Natural killer cell (primary cell): Measurements from ENCODE around the gene ADSS1. TPM values are rescaled to one million over a fixed set of nuclear protein-coding genes. Genes with fewer than 3 reads are reported as not detected.

ENCODE experiments used
- ATAC-seq, 3 donors: fragments of 150-1000 bp in 2 of 3; fragments of 200-7000 bp in 1 of 3; cut with Tn5 transposase; 1 replicate in 1 of 3; 2 replicates in 2 of 3; pipeline ENCODE4 v1.10.0; 2021; ENCODE audit warnings: mild to moderate bottlenecking in 2 of 3, moderate library complexity in 2 of 3
- DNase-seq, 2 donors: peaks; one replicate each; pipeline versions ENCODE4 v3.0.0 to v3.0.0-alpha.2; 2013 to 2021; ENCODE audit warnings: mixed read lengths in 1 of 2
- H3K27ac ChIP-seq: one replicate; pipeline ENCODE4 v1.5.1; 2013; ENCODE audit warnings: mild to moderate bottlenecking, low read length
- H3K27me3 ChIP-seq: one replicate; pipeline ENCODE4 v1.6.1; 2013; ENCODE audit warnings: low read length; ENCODE audit not compliant: control insufficient read depth, insufficient read depth
- H3K36me3 ChIP-seq: one replicate; pipeline ENCODE4 v1.6.1; 2013; ENCODE audit warnings: low read length; ENCODE audit not compliant: control insufficient read depth, insufficient read depth
- H3K4me1 ChIP-seq: one replicate; pipeline ENCODE4 v1.6.1; 2013; ENCODE audit warnings: low read length; ENCODE audit not compliant: control insufficient read depth, insufficient read depth
- H3K4me3 ChIP-seq: one replicate; pipeline ENCODE4 v1.5.1; 2013; ENCODE audit warnings: low read length
- H3K9me3 ChIP-seq: one replicate; pipeline ENCODE4 v1.6.1; 2013; ENCODE audit warnings: low read length; ENCODE audit not compliant: control insufficient read depth, insufficient read depth
- H3K27ac Mint-ChIP-seq, 2 donors: one replicate each; pipeline ENCODE4 v1.8.0; 2022; ENCODE audit warnings: mild to moderate bottlenecking in 2 of 2, mixed read lengths in 2 of 2, moderate library complexity in 1 of 2
- H3K27me3 Mint-ChIP-seq, 2 donors: one replicate each; pipeline ENCODE4 v1.8.0; 2022; ENCODE audit warnings: low read depth in 2 of 2, mixed read lengths in 2 of 2
- H3K36me3 Mint-ChIP-seq: one replicate; pipeline ENCODE4 v1.8.0; 2022; ENCODE audit warnings: mixed read lengths
- H3K4me1 Mint-ChIP-seq, 2 donors: one replicate each; pipeline ENCODE4 v1.8.0; 2022; ENCODE audit warnings: mixed read lengths in 2 of 2
- H3K4me3 Mint-ChIP-seq: one replicate; pipeline ENCODE4 v1.8.0; 2022; ENCODE audit warnings: mild to moderate bottlenecking, moderate library complexity, mixed read lengths
- H3K9me3 Mint-ChIP-seq, 2 donors: one replicate each; pipeline ENCODE4 v1.8.0; 2022; ENCODE audit warnings: mixed read lengths in 2 of 2
- CTCF ChIP-seq: fragments of 200-600 bp; IDR thresholded peaks from one replicate; pipeline ENCODE4 v1.8.0; 2022; ENCODE audit warnings: antibody characterized with exemption
- WGBS: methylation state at CpG from one replicate; pipeline ENCODE4 v1.1.7; 2013; ENCODE audit warnings: missing lambda C conversion rate; ENCODE audit not compliant: insufficient coverage; 5-methylcytosine and 5-hydroxymethylcytosine counted together
- intact Hi-C: fragments of 100-400 bp; cut with micrococcal nuclease; formaldehyde crosslinking; loops from one replicate; pipeline ENCODE4 v1.14.2; 2022
- total RNA-seq, 4 donors: library from RNA; stranded (reverse); fragments of 120-200 nt in 1 of 4; gene quantifications; one replicate each; pipeline versions ENCODE4 v1.2.3 to v1.2.4, GENCODE V29; 2013 to 2022

Gene ADSS1
- total RNA-seq, 3 donors from 2014 or later (not counting 1 experiment from before 2014, with no cell fraction given): 2.1 to 2.7 (median 2.5) TPM

- Histone ChIP-seq H3K4me1 (no peaks in the 10 kb centered on the region), H3K27ac (no peak overlapping the region), H3K9me3 (no peaks in the 10 kb centered on the region), H3K4me3 (no peak overlapping the region), H3K36me3 (no peaks in the 10 kb centered on the region), H3K27me3 (no peaks in the 10 kb centered on the region)
- Mint-ChIP-seq H3K27me3 (no peaks in the 10 kb centered on the region), H3K27ac (no peak overlapping the region), H3K36me3 (no peaks in the 10 kb centered on the region), H3K4me1 (no peaks in the 10 kb centered on the region), H3K9me3 (no peaks in the 10 kb centered on the region), H3K4me3 (no peak overlapping the region)
- TF ChIP-seq CTCF: no peak
- ATAC-seq (no peak), DNase-seq (no peak)
- intact Hi-C loops: no loop called here
- 87% methylated on average over 23 of the region's 23 CpGs for WGBS
These were observed 17.8 kb downstream of the ADSS1 start for GRCh38 chr14:104741803-104742251.

DNA sequence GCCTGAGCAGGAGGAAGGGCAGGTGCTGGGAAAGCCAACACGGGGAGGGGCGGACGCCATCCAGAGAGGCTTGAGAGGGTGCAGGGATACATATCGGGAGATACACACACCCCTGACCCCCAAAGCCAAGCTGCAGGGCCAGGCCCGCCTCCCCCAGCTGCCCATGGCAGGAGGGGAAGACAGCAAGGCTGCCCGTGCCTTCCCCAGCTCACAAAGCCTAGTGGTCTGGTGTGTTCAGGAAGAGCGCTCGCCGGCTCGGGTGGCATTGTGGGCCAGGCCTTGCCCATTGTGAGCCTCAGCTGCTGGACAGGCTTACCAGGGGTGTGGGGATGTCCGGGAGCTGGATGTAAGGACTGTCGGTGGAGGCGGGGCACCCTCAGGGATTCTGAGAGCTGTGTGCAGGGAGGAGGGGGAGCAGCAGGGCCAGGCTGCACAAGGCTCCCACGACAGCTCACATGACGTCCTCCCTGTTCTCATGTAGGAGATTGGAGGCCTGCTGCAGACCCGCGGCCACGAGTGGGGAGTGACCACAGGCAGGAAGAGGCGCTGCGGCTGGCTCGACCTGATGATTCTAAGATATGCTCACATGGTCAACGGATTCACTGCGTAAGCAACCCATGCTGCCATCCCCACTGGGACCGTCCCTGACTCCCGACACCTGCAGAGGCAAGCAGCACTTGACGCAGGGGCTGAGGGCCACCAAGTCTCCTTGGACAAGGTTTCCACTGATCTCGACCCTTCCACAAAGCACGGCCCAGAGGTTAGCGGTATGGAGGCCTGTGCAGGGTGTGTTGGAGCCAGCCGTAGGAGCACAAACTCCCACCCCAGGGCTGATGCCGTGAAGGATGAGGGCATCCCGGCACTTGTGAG is 18.8 kb downstream of the ADSS1 start:
- Mint-ChIP-seq H3K9me3 (no peaks in the 10 kb centered on the region), H3K36me3 (no peaks in the 10 kb centered on the region), H3K27me3 (no peaks in the 10 kb centered on the region), H3K4me3 (no peak overlapping the region), H3K4me1 (no peaks in the 10 kb centered on the region), H3K27ac (no peak overlapping the region)
- no peak overlapping the region for H3K4me3 ChIP-seq
- WGBS: 90% methylated on average over 32 of the region's 32 CpGs
- intact Hi-C loops: no loop called here
- no peaks in the 10 kb centered on the region for H3K27me3 ChIP-seq
- ATAC-seq (no peak), DNase-seq (no peak)
- TF ChIP-seq CTCF: no peak
- H3K36me3 ChIP-seq: no peaks in the 10 kb centered on the region
- H3K27ac ChIP-seq: no peak overlapping the region
- no peaks in the 10 kb centered on the region for H3K9me3 ChIP-seq
- no peaks in the 10 kb centered on the region for H3K4me1 ChIP-seq

GRCh38 chr14:104743461-104744380 is 19.7 kb downstream of the ADSS1 start:
- H3K9me3 Mint-ChIP-seq: no peaks in the 10 kb centered on the region

More at GRCh38 chr14:104743461-104744380, 19.7 kb downstream of the ADSS1 start:
- ATAC-seq (no peak), DNase-seq (no peak)
- no peaks in the 10 kb centered on the region for H3K36me3 ChIP-seq
- Mint-ChIP-seq H3K27me3 (no peaks in the 10 kb centered on the region), H3K4me1 (no peaks in the 10 kb centered on the region), H3K27ac (no peak overlapping the region), H3K36me3 (no peaks in the 10 kb centered on the region), H3K4me3 (no peak overlapping the region)
- H3K4me3 ChIP-seq: no peak overlapping the region
- WGBS: 87% methylated on average over 28 of the region's 28 CpGs
- TF ChIP-seq CTCF: no peak
- H3K27me3 ChIP-seq: no peaks in the 10 kb centered on the region
- H3K4me1 ChIP-seq: no peaks in the 10 kb centered on the region
- no peak overlapping the region for H3K27ac ChIP-seq
- intact Hi-C loops: no loop called here
- no peaks in the 10 kb centered on the region for H3K9me3 ChIP-seq
